Measurements from ENCODE around the gene ITGA1.

- TF ChIP-seq CTCF (conservative IDR thresholded peaks at IDR 0.05; ENCODE audit: low read length) (no peak), EZH2phosphoT487 (IDR thresholded peaks at IDR 0.05; ENCODE audit: borderline replicate concordance) (no peak)
Measured at GRCh38 chr5:52868417-52868816, 80.7 kb downstream of the ITGA1 start.

Measured in Loucy (cell line).